SK-N-SH (cell line): ENCODE results near the gene MAMDC4. TPM values are rescaled to one million over a fixed set of nuclear protein-coding genes. Genes with fewer than 3 reads are reported as not detected.
"Not testable (repeated sequence)": the region's sequence is repeated elsewhere in the genome, so short reads cannot be mapped to it uniquely, and the experiment has no call there.

Source experiments
- CTCF ChIA-PET: fragments of 300-600, 350-600 bp; formaldehyde crosslinking; extraction: SDS; loops from one replicate; lab custom pipeline; 2021; lab: Yijun Ruan, JAX
- POLR2A ChIA-PET: fragments of 350-600 bp; sonication (Branson Sonifier 250); formaldehyde crosslinking; extraction: SDS; loops from one replicate; lab custom pipeline; 2020; ENCODE audit warnings: antibody characterized with exemption, inconsistent platforms; lab: Yijun Ruan, JAX
- DNase-seq: peaks from one replicate; pipeline ENCODE4 v3.0.0; 2012
- H2AFZ ChIP-seq: fragments of 200-600 bp; sonication (generic); 2 replicates; pipeline ENCODE4 v1.8.1; 2016; ENCODE audit warnings: antibody characterized with exemption, mild to moderate bottlenecking, low read depth
- H3F3A ChIP-seq: fragments of 200-600 bp; sonication (generic); replicated peaks from 2 replicates; pipeline ENCODE3; 2016; ENCODE audit warnings: antibody characterized with exemption, mild to moderate bottlenecking; ENCODE audit not compliant: insufficient read depth
- H3K27ac ChIP-seq, 2 experiments: fragments of 200-500 bp in 1 of 2; fragments of 200-600 bp in 1 of 2; sonication (Bioruptor generic) in 1 of 2; sonication (generic), shearing (Covaris generic) in 1 of 2; 2 replicates each; pipeline versions ENCODE4 v1.5.1 to v1.6.1; 2014 to 2016; ENCODE audit warnings: low read depth in 2 of 2, inconsistent platforms in 1 of 2, low read length in 1 of 2, mild to moderate bottlenecking in 1 of 2, mixed read lengths in 1 of 2
- H3K27me3 ChIP-seq: fragments of 200-600 bp; sonication (generic), shearing (Covaris generic); 2 replicates; pipeline ENCODE4 v1.6.1; 2016; ENCODE audit warnings: mixed run types; ENCODE audit not compliant: insufficient read depth
- H3K36me3 ChIP-seq, 2 experiments: fragments of 200-500 bp in 1 of 2; fragments of 200-600 bp in 1 of 2; sonication (Bioruptor generic) in 1 of 2; sonication (generic) in 1 of 2; replicated peaks in 1 of 2; 2 replicates each; pipeline versions ENCODE3 to v1.5.1; 2014 to 2016; ENCODE audit warnings: low read length in 1 of 2, mild to moderate bottlenecking in 1 of 2; ENCODE audit not compliant: insufficient read depth in 2 of 2, control insufficient read depth in 1 of 2
- H3K4me1 ChIP-seq, 2 experiments: fragments of 200-500 bp in 1 of 2; fragments of 200-600 bp in 1 of 2; sonication (Bioruptor generic) in 1 of 2; sonication (generic), shearing (Covaris generic) in 1 of 2; 2 replicates each; pipeline versions ENCODE4 v1.5.1 to v1.6.1; 2014 to 2016; ENCODE audit warnings: low read depth in 1 of 2, low read length in 1 of 2, mixed run types in 1 of 2; ENCODE audit not compliant: insufficient read depth in 2 of 2, control insufficient read depth in 1 of 2
- H3K4me2 ChIP-seq: fragments of 200-600 bp; sonication (generic), shearing (Covaris generic); 2 replicates; pipeline ENCODE4 v1.6.1; 2017; ENCODE audit warnings: mixed run types
- H3K4me3 ChIP-seq, 2 experiments: fragments of 200-500 bp in 1 of 2; fragments of 200-600 bp in 1 of 2; sonication (Bioruptor generic) in 1 of 2; sonication (generic), shearing (Covaris generic) in 1 of 2; 2 replicates each; pipeline versions ENCODE4 v1.5.1 to v1.8.1; 2014 to 2016; ENCODE audit warnings: low read depth in 2 of 2, inconsistent platforms in 1 of 2, low read length in 1 of 2, mild to moderate bottlenecking in 1 of 2, mixed read lengths in 1 of 2, moderate library complexity in 1 of 2
- H3K79me2 ChIP-seq: fragments of 200-600 bp; sonication (generic); 2 replicates; pipeline ENCODE4 v1.8.1; 2017; ENCODE audit warnings: mild to moderate bottlenecking; ENCODE audit not compliant: insufficient read depth
- H3K9ac ChIP-seq: fragments of 200-600 bp; sonication (generic); 2 replicates; pipeline ENCODE4 v1.6.1; 2017; ENCODE audit warnings: mixed run types
- H3K9me2 ChIP-seq: fragments of 200-600 bp; sonication (generic); 2 replicates; pipeline ENCODE4 v1.6.1; 2017; ENCODE audit warnings: mixed run types
- H3K9me3 ChIP-seq: fragments of 200-600 bp; sonication (generic); 2 replicates; pipeline ENCODE4 v1.6.1; 2017; ENCODE audit warnings: mixed run types, mild to moderate bottlenecking, moderate library complexity
- H4K20me1 ChIP-seq: fragments of 200-600 bp; sonication (generic); 2 replicates; pipeline ENCODE4 v1.6.1; 2017; ENCODE audit warnings: mild to moderate bottlenecking, mixed run types; ENCODE audit not compliant: insufficient read depth
- CHD2 ChIP-seq: fragments of 150-350 bp; IDR thresholded peaks from 2 replicates; pipeline ENCODE4 v1.6.1; 2018; ENCODE audit warnings: low read length; ENCODE audit not compliant: partially characterized antibody
- ELF1 ChIP-seq: IDR thresholded peaks from 2 replicates; pipeline ENCODE4 v1.4.0; 2012
- FOSL2 ChIP-seq: IDR thresholded peaks from 2 replicates; pipeline ENCODE4 v1.4.0; 2012; ENCODE audit warnings: low read depth, mild to moderate bottlenecking, moderate library complexity, borderline replicate concordance
- MXI1 ChIP-seq: IDR thresholded peaks from 2 replicates; pipeline ENCODE4 v1.6.1; 2012; ENCODE audit warnings: mild to moderate bottlenecking, low read depth, low read length, improper control_type of control experiment
- NRF1 ChIP-seq: IDR thresholded peaks from 2 replicates; pipeline ENCODE4 v1.6.1; 2012; ENCODE audit warnings: low read depth, mild to moderate bottlenecking, low read length
- POLR2AphosphoS5 ChIP-seq: IDR thresholded peaks from 2 replicates; pipeline ENCODE4 v1.6.1; 2012; ENCODE audit warnings: low read depth, low read length
- RAD21 ChIP-seq: IDR thresholded peaks from 2 replicates; pipeline ENCODE4 v1.6.1; 2012; ENCODE audit warnings: mild to moderate bottlenecking, low read length
- RCOR1 ChIP-seq: fragments of 150-350 bp; IDR thresholded peaks from 2 replicates; pipeline ENCODE4 v1.6.1; 2017; ENCODE audit warnings: antibody characterized with exemption, low read length
- REST ChIP-seq: IDR thresholded peaks from 2 replicates; pipeline ENCODE4 v1.6.1; 2012; ENCODE audit warnings: mild to moderate bottlenecking, low read depth, low read length, moderate library complexity
- TAF1 ChIP-seq: IDR thresholded peaks from 2 replicates; pipeline ENCODE4 v1.6.1; 2012; ENCODE audit warnings: low read depth, mild to moderate bottlenecking, low read length, moderate library complexity, borderline replicate concordance
- TCF12 ChIP-seq: IDR thresholded peaks from 2 replicates; pipeline ENCODE4 v1.4.0; 2012
- WGBS: methylation state at CpG from one replicate; pipeline ENCODE4 v1.1.6; 2017; ENCODE audit warnings: low lambda C conversion rate; 5-methylcytosine and 5-hydroxymethylcytosine counted together
- polyA plus RNA-seq, 3 experiments: library from polyadenylated mRNA; depleted of rRNA; stranded (reverse); fragments of >200 nt; gene quantifications; 2 replicates each; pipeline ENCODE4 v1.2.3, GENCODE V29; 2012
- TF ChIP-seq, protein P1 (sequence below): IDR thresholded peaks from 2 replicates; pipeline ENCODE4 v1.4.0; 2012; ENCODE audit warnings: low read depth, borderline replicate concordance
- TF ChIP-seq, protein P2 (sequence below): IDR thresholded peaks from 2 replicates; pipeline ENCODE4 v1.4.0; 2012; ENCODE audit warnings: low read depth, borderline replicate concordance
- TF ChIP-seq, protein P3 (sequence below): IDR thresholded peaks from 2 replicates; pipeline ENCODE4 v1.4.0; 2012; ENCODE audit warnings: low read depth
- TF ChIP-seq, protein P4 (sequence below): fragments of 150-350 bp; IDR thresholded peaks from 2 replicates; pipeline ENCODE4 v1.6.1; 2016; ENCODE audit warnings: mild to moderate bottlenecking, low read depth, low read length

The MAMDC4 gene
- polyA plus RNA-seq, 1 of the 3 experiments (the other 2 are of a cell fraction), result 4.2 TPM

- POLR2A ChIA-PET, result interaction anchor here (0.7 to 1.1 kb wide), 2 partner anchors 10 kb away, joined by 3 to 4 read pairs; no protein-coding TSS in a partner anchor
- CTCF ChIA-PET, result interaction anchor here (0.8 to 1.5 kb wide), 2 partner anchors 8 to 70 kb away, joined by 3 read pairs; no protein-coding TSS in a partner anchor
- Histone ChIP-seq H3K27me3 (no peaks in the 10 kb centered on the region), H4K20me1 (peaks cover 10% of the 10 kb centered on the region; the same call in 1 of the 2 replicates), H3K27ac (no peak overlapping the region), H3K9me2 (no peaks in the 10 kb centered on the region), H3K4me3 (no peak overlapping the region), H3K79me2 (no peaks in the 10 kb centered on the region), H3K4me2 (no peak overlapping the region), H3F3A (peaks cover 16% of the 10 kb centered on the region), H2AFZ (no peak overlapping the region), H3K9ac (no peak overlapping the region), H3K4me1 (peaks cover 16 to 22% of the 10 kb centered on the region in 2 experiments; a peak in 2 of 4 replicates), H3K36me3 (peaks cover 4 to 20% of the 10 kb centered on the region in 2 experiments), H3K9me3 (no peaks in the 10 kb centered on the region)
- WGBS, result 91% methylated on average over 23 of the region's 27 CpGs
- TF ChIP-seq, protein P1, sequence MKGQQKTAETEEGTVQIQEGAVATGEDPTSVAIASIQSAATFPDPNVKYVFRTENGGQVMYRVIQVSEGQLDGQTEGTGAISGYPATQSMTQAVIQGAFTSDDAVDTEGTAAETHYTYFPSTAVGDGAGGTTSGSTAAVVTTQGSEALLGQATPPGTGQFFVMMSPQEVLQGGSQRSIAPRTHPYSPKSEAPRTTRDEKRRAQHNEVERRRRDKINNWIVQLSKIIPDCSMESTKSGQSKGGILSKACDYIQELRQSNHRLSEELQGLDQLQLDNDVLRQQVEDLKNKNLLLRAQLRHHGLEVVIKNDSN, result no peak
- no peak for TF ChIP-seq TCF12
- no peak for TF ChIP-seq NRF1
- no peak for TF ChIP-seq RCOR1
- TF ChIP-seq, protein P2, sequence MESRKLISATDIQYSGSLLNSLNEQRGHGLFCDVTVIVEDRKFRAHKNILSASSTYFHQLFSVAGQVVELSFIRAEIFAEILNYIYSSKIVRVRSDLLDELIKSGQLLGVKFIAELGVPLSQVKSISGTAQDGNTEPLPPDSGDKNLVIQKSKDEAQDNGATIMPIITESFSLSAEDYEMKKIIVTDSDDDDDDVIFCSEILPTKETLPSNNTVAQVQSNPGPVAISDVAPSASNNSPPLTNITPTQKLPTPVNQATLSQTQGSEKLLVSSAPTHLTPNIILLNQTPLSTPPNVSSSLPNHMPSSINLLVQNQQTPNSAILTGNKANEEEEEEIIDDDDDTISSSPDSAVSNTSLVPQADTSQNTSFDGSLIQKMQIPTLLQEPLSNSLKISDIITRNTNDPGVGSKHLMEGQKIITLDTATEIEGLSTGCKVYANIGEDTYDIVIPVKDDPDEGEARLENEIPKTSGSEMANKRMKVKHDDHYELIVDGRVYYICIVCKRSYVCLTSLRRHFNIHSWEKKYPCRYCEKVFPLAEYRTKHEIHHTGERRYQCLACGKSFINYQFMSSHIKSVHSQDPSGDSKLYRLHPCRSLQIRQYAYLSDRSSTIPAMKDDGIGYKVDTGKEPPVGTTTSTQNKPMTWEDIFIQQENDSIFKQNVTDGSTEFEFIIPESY, result no peak
- TF ChIP-seq, protein P3, sequence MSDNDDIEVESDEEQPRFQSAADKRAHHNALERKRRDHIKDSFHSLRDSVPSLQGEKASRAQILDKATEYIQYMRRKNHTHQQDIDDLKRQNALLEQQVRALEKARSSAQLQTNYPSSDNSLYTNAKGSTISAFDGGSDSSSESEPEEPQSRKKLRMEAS, result no peak
- no peak for TF ChIP-seq RAD21
- no peak for TF ChIP-seq REST
- no peak for TF ChIP-seq MXI1
- no peak for TF ChIP-seq POLR2AphosphoS5
- TF ChIP-seq FOSL2, result no peak
- TF ChIP-seq ELF1, result no peak
- no peak for TF ChIP-seq CHD2
- TF ChIP-seq, protein P4, sequence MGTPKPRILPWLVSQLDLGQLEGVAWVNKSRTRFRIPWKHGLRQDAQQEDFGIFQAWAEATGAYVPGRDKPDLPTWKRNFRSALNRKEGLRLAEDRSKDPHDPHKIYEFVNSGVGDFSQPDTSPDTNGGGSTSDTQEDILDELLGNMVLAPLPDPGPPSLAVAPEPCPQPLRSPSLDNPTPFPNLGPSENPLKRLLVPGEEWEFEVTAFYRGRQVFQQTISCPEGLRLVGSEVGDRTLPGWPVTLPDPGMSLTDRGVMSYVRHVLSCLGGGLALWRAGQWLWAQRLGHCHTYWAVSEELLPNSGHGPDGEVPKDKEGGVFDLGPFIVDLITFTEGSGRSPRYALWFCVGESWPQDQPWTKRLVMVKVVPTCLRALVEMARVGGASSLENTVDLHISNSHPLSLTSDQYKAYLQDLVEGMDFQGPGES, result no peak
- no peak for TF ChIP-seq TAF1
- DNase-seq, result no peak
Measured at GRCh38 chr9:136837146-136837855, 14.8 kb upstream of the MAMDC4 start.

- peaks cover 4 to 20% of the 10 kb centered on the region in 2 experiments for H3K36me3 ChIP-seq
- peaks cover 16 to 22% of the 10 kb centered on the region in 2 experiments; a peak in 2 of 4 replicates for H3K4me1 ChIP-seq
- not testable (repeated sequence) for H3K4me2 ChIP-seq, H3K9me2 ChIP-seq, H3K4me3 ChIP-seq, DNase-seq, H3K9ac ChIP-seq, H3K79me2 ChIP-seq, H3K27ac ChIP-seq, H3K9me3 ChIP-seq, H3K27me3 ChIP-seq, H2AFZ ChIP-seq
- ChIA-PET POLR2A (interaction anchor here (0.7 to 1.1 kb wide), 2 partner anchors 10 to 11 kb away, joined by 3 to 4 read pairs; no protein-coding TSS in a partner anchor), CTCF (interaction anchor here (0.8 to 1.5 kb wide), 3 partner anchors 9 to 226 kb away, joined by 3 read pairs; no protein-coding TSS in a partner anchor)
- peaks cover 19% of the 10 kb centered on the region for H3F3A ChIP-seq
- H4K20me1 ChIP-seq, result peaks cover 10% of the 10 kb centered on the region; the same call in 1 of the 2 replicates
- WGBS, result 100% methylated on average over 9 of the region's 15 CpGs
Measured at GRCh38 chr9:136837856-136838277, 14.3 kb upstream of the MAMDC4 start.
